Right lobe of liver (tissue), 6 donors: ENCODE data around the gene ARHGAP4. TPM values are rescaled to one million over a fixed set of nuclear protein-coding genes. Genes with fewer than 3 reads are reported as not detected.
A peak's percentile ranks its signal among the peaks of the same experiment; 100 is the strongest.

Source experiments
- ATAC-seq, 4 donors: fragments of 200-7000 bp; cut with Tn5 transposase; one replicate each; pipeline ENCODE4 v1.9.1; 2020; ENCODE audit warnings: mild to moderate bottlenecking in 4 of 4, moderate library complexity in 4 of 4
- DNase-seq, 3 donors: peaks; one replicate each; pipeline ENCODE4 v3.0.0-alpha.2; 2020
- H3K27ac ChIP-seq, 3 donors: fragments of 200-600 bp; one replicate each; pipeline ENCODE4 v1.8.0; 2022
- H3K27me3 ChIP-seq, 2 donors: fragments of 200-600 bp; one replicate each; pipeline ENCODE4 v1.8.0; 2022
- H3K36me3 ChIP-seq, 4 donors: fragments of 200-600 bp; sonication (generic) in 1 of 4; one replicate each; pipeline versions ENCODE4 v1.5.1 to v1.8.0; 2017 to 2022; ENCODE audit warnings: control low read depth in 1 of 4
- H3K4me1 ChIP-seq, 4 donors: fragments of 200-600 bp; sonication (generic) in 1 of 4; one replicate each; pipeline versions ENCODE4 v1.5.1 to v1.8.0; 2017 to 2022; ENCODE audit warnings: control low read depth in 1 of 4
- H3K4me3 ChIP-seq, 3 donors: fragments of 200-600 bp; one replicate each; pipeline ENCODE4 v1.8.0; 2022
- H3K9me3 ChIP-seq, 4 donors: fragments of 200-600 bp; sonication (generic) in 1 of 4; one replicate each; pipeline versions ENCODE4 v1.5.1 to v1.8.0; 2017 to 2022; ENCODE audit warnings: control low read depth in 1 of 4
- POLR2A ChIP-seq: fragments of 450-650 bp; IDR thresholded peaks from one replicate; pipeline ENCODE4 v1.6.1; 2017; ENCODE audit warnings: antibody characterized with exemption, mild to moderate bottlenecking
- WGBS: methylation state at CpG from one replicate; pipeline ENCODE4 v1.1.6; 2018; ENCODE audit warnings: low coverage, low lambda C conversion rate; ENCODE audit not compliant: insufficient coverage; ENCODE audit errors: missing lambda C conversion rate; 5-methylcytosine and 5-hydroxymethylcytosine counted together
- intact Hi-C, 2 donors: fragments of 100-400 bp; cut with DNase I; formaldehyde crosslinking; loops; one replicate each; pipeline versions ENCODE4 v1.11.2 to v1.14.1; 2022
- total RNA-seq, 6 experiments: library from RNA; depleted of rRNA in 2 of 6; stranded (reverse); fragments of >200 nt in 2 of 6; fragmentation: NEBNext Ultra II Directional in 3 of 6; extraction: Animal tissue kit (Norgen Biotek cat#: 25700) in 3 of 6; gene quantifications; one replicate each; pipeline versions ENCODE4 v1.1.0 to v1.2.4, GENCODE V29; 2016 to 2023
- TF ChIP-seq, protein P1 (sequence below), 4 donors: fragments of 200-600 bp in 3 of 4; fragments of 450-650 bp in 1 of 4; IDR thresholded peaks; one replicate each; pipeline versions ENCODE4 v1.5.1 to v1.8.0; 2016 to 2022; ENCODE audit warnings: antibody characterized with exemption in 4 of 4, mild to moderate bottlenecking in 2 of 4
- donor health status: DM: no; HTN: yes; CAD: no.
- donor health status: DM: no; HTN: no; CAD: no.
- donor health status: DM: no; HTN: no; CAD: no.
- donor health status: DM: no; HTN: yes; CAD: no.
- donor health status: DM: no; HTN: yes; CAD: no.

Gene ARHGAP4
- total RNA-seq, 6 experiments from 2014 or later, result 5.5 to 11.9 (median 8.7) TPM

DNA sequence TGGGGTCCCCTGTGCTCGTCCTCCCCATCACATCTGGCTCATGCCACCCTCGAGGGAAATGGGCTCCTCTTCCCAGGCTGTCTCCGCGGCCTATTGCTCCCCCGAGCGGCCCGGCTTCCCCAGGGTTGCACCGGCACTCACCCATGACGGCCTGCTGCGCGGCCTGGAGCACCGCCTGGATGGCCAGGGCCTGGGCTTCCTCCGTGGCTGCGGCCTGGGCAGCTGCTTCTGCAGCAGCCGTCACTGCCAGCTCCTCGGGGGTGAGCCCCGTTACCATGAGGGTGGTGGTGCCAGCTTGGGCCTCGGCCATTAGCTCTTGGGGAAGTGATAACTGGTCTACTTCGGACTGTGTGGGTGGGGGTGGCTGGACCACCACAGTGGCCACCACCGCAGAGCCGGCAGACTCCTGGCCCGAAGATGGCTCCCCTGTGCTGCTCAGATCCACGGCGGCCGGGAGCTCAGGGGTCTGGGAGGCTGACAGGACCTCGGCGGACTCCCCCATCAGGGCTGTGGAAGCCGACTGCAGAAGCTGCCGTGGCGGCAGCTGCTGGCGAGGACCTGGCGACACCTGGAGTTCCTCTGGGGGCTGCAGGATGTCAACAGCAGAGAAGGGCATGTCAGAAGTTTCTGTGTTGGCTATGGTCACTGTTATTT is 26.4 kb upstream of the ARHGAP4 start:
- DNase-seq (peak in 1 of 3 donors; percentile 32), ATAC-seq (no peak)
- intact Hi-C loops, result loop anchor here in 1 of 2 donors (5.0 to 10.0 kb wide), 2 partner anchors 190 to 988 kb away; partner anchors contain the start of gene PLXNB3
- H3K4me3 ChIP-seq, result no peak overlapping the region
- 81% methylated on average over 12 of the region's 32 CpGs for WGBS
- no peaks in the 10 kb centered on the region for H3K9me3 ChIP-seq
- no peaks in the 10 kb centered on the region for H3K27me3 ChIP-seq
- H3K4me1 ChIP-seq, result no peaks in the 10 kb centered on the region
- H3K36me3 ChIP-seq, result peaks cover 0 to 65% (median 22%) of the 10 kb centered on the region in 4 donors
- TF ChIP-seq, protein P1, sequence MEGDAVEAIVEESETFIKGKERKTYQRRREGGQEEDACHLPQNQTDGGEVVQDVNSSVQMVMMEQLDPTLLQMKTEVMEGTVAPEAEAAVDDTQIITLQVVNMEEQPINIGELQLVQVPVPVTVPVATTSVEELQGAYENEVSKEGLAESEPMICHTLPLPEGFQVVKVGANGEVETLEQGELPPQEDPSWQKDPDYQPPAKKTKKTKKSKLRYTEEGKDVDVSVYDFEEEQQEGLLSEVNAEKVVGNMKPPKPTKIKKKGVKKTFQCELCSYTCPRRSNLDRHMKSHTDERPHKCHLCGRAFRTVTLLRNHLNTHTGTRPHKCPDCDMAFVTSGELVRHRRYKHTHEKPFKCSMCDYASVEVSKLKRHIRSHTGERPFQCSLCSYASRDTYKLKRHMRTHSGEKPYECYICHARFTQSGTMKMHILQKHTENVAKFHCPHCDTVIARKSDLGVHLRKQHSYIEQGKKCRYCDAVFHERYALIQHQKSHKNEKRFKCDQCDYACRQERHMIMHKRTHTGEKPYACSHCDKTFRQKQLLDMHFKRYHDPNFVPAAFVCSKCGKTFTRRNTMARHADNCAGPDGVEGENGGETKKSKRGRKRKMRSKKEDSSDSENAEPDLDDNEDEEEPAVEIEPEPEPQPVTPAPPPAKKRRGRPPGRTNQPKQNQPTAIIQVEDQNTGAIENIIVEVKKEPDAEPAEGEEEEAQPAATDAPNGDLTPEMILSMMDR (IDR thresholded peaks at IDR 0.05), result no peak
- TF ChIP-seq POLR2A, result no peak
- H3K27ac ChIP-seq, result no peak overlapping the region

DNA sequence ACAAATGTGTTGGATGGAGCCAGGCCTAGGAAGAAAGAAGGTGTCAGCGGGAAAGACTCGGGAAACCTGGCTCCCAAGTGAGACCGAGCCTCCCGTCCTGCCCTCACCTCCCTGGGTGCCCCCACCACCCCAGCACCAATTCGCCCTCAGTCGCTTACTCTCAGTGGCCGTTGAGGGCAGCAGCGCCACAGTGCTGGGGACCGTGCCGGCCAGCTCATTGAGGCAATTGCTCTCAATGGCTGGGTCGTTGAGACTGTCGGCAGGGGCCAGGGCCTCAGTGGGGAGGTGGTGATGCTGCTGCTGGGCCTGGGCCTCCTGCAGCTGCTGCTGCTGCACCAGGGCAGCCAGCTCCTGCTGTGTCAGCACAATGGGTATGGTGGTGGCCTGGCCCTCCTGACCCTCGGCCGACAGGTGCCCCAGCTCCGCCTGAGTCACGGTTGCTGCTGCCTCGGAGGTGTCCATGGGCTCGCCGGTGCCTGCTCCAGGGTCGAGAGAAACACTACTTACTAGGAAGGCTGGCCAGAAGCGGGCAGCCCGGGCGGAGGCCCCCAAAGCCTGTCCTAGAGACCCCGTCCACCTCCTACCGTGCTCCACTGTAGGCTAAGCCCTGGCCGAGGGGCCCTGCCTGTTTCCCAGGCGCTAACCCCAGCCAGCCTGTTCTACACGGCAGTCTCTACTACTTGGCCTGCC is 25.8 kb upstream of the ARHGAP4 start:
- no peaks in the 10 kb centered on the region for H3K9me3 ChIP-seq
- WGBS, result 80% methylated on average over 1 of the region's 28 CpGs
- no peaks in the 10 kb centered on the region for H3K4me1 ChIP-seq
- ATAC-seq (no peak), DNase-seq (no peak)
- H3K27ac ChIP-seq, result no peak overlapping the region
- H3K4me3 ChIP-seq, result no peak overlapping the region
- intact Hi-C loops, result loop anchor here in 1 of 2 donors (5.0 to 10.0 kb wide), 2 partner anchors 190 to 987 kb away; partner anchors contain the start of gene PLXNB3
- H3K36me3 ChIP-seq, result peaks cover 0 to 64% (median 20%) of the 10 kb centered on the region in 4 donors
- TF ChIP-seq, protein P1 (IDR thresholded peaks at IDR 0.05), result no peak
- no peak for TF ChIP-seq POLR2A
- H3K27me3 ChIP-seq, result no peaks in the 10 kb centered on the region

DNA sequence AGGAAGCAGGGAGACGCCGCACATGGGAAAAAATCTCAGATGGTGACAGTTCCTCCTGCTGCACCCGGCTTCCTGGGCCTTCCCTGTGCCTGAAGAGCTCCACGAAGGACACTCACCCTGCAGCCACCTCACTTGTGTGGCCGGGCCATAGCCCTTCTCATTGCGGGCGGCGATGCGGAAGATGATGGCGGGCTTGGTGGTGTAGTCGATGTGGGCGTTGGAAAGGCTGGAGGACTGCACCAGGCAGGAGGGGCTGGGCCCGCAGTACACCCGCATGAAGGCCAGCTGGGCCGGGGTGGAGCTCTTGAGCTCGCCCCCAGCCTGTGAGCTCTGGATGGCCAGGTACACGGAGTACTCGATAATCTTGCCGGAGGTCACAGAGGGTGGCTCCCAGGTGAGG is 24.1 kb upstream of the ARHGAP4 start:
- Histone ChIP-seq H3K27me3 (no peaks in the 10 kb centered on the region), H3K4me1 (no peaks in the 10 kb centered on the region), H3K36me3 (peaks cover 0 to 55% (median 19%) of the 10 kb centered on the region in 4 donors), H3K9me3 (no peaks in the 10 kb centered on the region), H3K27ac (no peak overlapping the region), H3K4me3 (no peak overlapping the region)
- TF ChIP-seq POLR2A, result no peak
- TF ChIP-seq, protein P1 (IDR thresholded peaks at IDR 0.05), result no peak
- DNase-seq (no peak), ATAC-seq (no peak)
- 74% methylated on average over 6 of the region's 19 CpGs for WGBS
- intact Hi-C loops, result loop anchor here in 1 of 2 donors (5.0 to 10.0 kb wide), 2 partner anchors 188 to 985 kb away; partner anchors contain the start of gene PLXNB3

DNA sequence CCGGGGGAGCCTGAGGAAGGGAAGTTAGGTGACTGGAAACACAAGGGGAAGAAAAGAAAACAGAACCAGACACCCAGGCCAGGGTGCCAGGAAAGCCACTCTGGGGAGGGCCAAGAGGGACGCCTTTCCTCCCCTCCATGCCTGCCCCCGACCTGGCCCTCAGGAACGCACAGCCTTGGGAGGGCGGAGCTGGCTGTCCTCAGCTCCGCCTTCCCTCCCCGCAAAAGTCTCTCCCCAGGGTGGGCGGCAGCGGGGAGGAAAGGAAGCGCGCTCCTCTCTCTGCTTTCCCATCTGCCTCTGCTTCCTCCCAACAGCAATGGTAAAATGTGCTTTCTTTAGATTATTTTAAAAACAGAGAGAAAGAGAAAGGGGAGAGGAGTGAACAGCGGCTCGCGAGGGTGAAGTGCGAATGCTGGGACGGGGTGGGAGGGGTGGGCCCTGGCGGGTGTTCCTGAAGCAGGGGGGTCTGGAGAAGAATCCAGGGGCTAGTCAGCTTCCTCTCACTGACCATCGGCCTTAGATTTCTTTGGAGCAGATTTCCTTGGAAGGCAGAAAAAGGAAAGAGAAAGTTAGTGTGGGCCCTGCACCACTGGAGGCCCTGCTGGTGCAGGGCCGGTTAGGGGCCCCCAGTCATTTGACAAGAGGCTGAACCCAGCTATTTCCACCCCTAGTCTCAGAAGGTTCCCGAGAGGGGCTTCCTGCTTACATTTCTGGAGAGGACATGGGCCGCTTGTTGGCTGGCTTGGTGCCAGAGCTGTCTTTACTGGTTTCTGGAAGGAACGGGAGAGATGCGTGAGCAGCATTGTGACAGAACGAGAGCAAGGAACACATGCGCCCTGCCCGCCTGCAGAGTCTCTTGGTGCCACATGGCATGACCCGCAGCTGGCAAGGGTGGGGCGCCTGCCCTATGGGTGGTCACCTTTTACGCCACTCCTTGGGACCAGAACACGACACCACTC is 23.1 kb upstream of the ARHGAP4 start:
- peak overlapping the region in 1 of 3 donors; percentile 22 for H3K27ac ChIP-seq
- WGBS, result 78% methylated on average over 10 of the region's 30 CpGs
- no peaks in the 10 kb centered on the region for H3K4me1 ChIP-seq
- H3K36me3 ChIP-seq, result peaks cover 0 to 47% (median 19%) of the 10 kb centered on the region in 4 donors
- DNase-seq (peak in 1 of 3 donors; percentile 36), ATAC-seq (peak in 2 of 4 donors; percentile 2 to 9)
- H3K9me3 ChIP-seq, result no peaks in the 10 kb centered on the region
- H3K27me3 ChIP-seq, result no peaks in the 10 kb centered on the region
- intact Hi-C loops, result loop anchor here in 1 of 2 donors (5.0 kb wide), 1 partner anchor 182 kb away; no protein-coding TSS in a partner anchor
- H3K4me3 ChIP-seq, result no peak overlapping the region
- TF ChIP-seq, protein P1 (IDR thresholded peaks at IDR 0.05), result no peak
- no peak for TF ChIP-seq POLR2A
